Transverse colon (tissue), 4 donors: ENCODE results near the gene SLC46A1. TPM values are rescaled to one million over a fixed set of nuclear protein-coding genes. Genes with fewer than 3 reads are reported as not detected.

Experiments used
- DNase-seq: peaks from one replicate; pipeline ENCODE4 v3.0.0-alpha.2; 2019
- H3K27ac ChIP-seq, 4 donors: fragments of 200-600 bp; sonication (generic); 2 replicates each; pipeline ENCODE4 v1.5.1; 2016 to 2018; ENCODE audit warnings: inconsistent platforms in 4 of 4
- H3K27me3 ChIP-seq: fragments of 200-600 bp; sonication (generic); 2 replicates; pipeline ENCODE4 v1.5.1; 2017; ENCODE audit warnings: inconsistent platforms
- H3K36me3 ChIP-seq, 4 donors: fragments of 200-600 bp; sonication (generic); 2 replicates each; pipeline ENCODE4 v1.5.1; 2017 to 2019; ENCODE audit warnings: inconsistent platforms in 4 of 4
- H3K4me1 ChIP-seq, 4 donors: fragments of 200-600 bp; sonication (generic); 2 replicates each; pipeline ENCODE4 v1.5.1; 2017 to 2020; ENCODE audit warnings: inconsistent platforms in 4 of 4
- H3K4me3 ChIP-seq, 4 donors: fragments of 200-600 bp; sonication (generic); 1 replicate in 1 of 4; 2 replicates in 3 of 4; pipeline versions ENCODE4 v1.5.1 to v1.6.1; 2017 to 2019; ENCODE audit warnings: inconsistent platforms in 4 of 4
- H3K9me3 ChIP-seq, 2 donors: fragments of 200-600 bp; sonication (generic); 2 replicates each; pipeline ENCODE4 v1.5.1; 2017 to 2019; ENCODE audit warnings: inconsistent platforms in 2 of 2
- CTCF ChIP-seq, 5 experiments: fragments of 200-600 bp in 3 of 5; fragments of 450-650 bp in 2 of 5; sonication (generic) in 3 of 5; IDR thresholded peaks; 1 replicate in 2 of 5; 2 replicates in 3 of 5; pipeline ENCODE4 v1.5.1; 2016 to 2017; ENCODE audit warnings: antibody characterized with exemption in 5 of 5, inconsistent platforms in 3 of 5, mild to moderate bottlenecking in 2 of 5, moderate library complexity in 1 of 5
- EP300 ChIP-seq: sonication (generic); formaldehyde crosslinking; IDR thresholded peaks from one replicate; pipeline ENCODE4 v1.6.1; 2017; ENCODE audit warnings: antibody characterized with exemption, low read depth
- POLR2A ChIP-seq: fragments of 450-650 bp; IDR thresholded peaks from one replicate; pipeline ENCODE4 v1.6.1; 2016; ENCODE audit warnings: antibody characterized with exemption, mild to moderate bottlenecking, moderate library complexity
- POLR2AphosphoS5 ChIP-seq, 3 donors: sonication (generic); formaldehyde crosslinking; IDR thresholded peaks; one replicate each; pipeline ENCODE4 v1.6.1; 2016; ENCODE audit warnings: antibody characterized with exemption in 3 of 3
- WGBS, 2 donors: methylation state at CpG; one replicate each; pipeline ENCODE4 v1.1.5; 2018; ENCODE audit warnings: low coverage in 1 of 2; 5-methylcytosine and 5-hydroxymethylcytosine counted together
- in situ Hi-C, 4 donors: fragments of 200-750 bp; cut with MboI; loops; one replicate each; pipeline versions ENCODE4 v1.15.0 to v1.15.1; 2017; ENCODE audit warnings: low sequenced_read_pairs in 3 of 4, low pct_ligation_motif_present in 1 of 4, low pct_unique_long_range_greater_than_20kb in 1 of 4
- intact Hi-C: fragments of 100-400 bp; cut with DNase I; formaldehyde crosslinking; loops from one replicate; pipeline ENCODE4 v1.15.1; 2023; ENCODE audit warnings: low total_unique reads
- total RNA-seq, 4 donors: library from RNA; depleted of rRNA; stranded (reverse); fragments of >200 nt; gene quantifications; one replicate each; pipeline ENCODE4 v1.1.0, GENCODE V29; 2016

Gene SLC46A1
- total RNA-seq, 4 donors from 2014 or later, result 7.5 to 15.9 (median 11.0) TPM

GRCh38 chr17:28391401-28391800 lies 14.6 kb downstream of the SLC46A1 start:
- Histone ChIP-seq H3K27me3 (no peaks in the 10 kb centered on the region), H3K4me3 (no peak overlapping the region), H3K36me3 (peaks cover 0 to 28% (median 8%) of the 10 kb centered on the region in 4 donors), H3K27ac (no peak overlapping the region), H3K4me1 (no peaks in the 10 kb centered on the region), H3K9me3 (no peaks in the 10 kb centered on the region)
- no peak for TF ChIP-seq POLR2A
- TF ChIP-seq POLR2AphosphoS5 (IDR thresholded peaks at IDR 0.05), result no peak
- in situ Hi-C loops, result no loop called here
- 83 to 94% methylated on average over 1 to 2 of the region's 2 CpGs for WGBS, 2 donors
- intact Hi-C loops, result no loop called here
- no peak for DNase-seq

- Histone ChIP-seq H3K27me3 (no peaks in the 10 kb centered on the region), H3K9me3 (no peaks in the 10 kb centered on the region), H3K36me3 (peaks cover 0 to 28% (median 8%) of the 10 kb centered on the region in 4 donors), H3K4me1 (no peaks in the 10 kb centered on the region), H3K4me3 (no peak overlapping the region), H3K27ac (no peak overlapping the region)
- DNase-seq, result no peak
- TF ChIP-seq EP300 (no peak), POLR2AphosphoS5 (IDR thresholded peaks at IDR 0.05) (no peak), CTCF (IDR thresholded peaks at IDR 0.05) (no peak), POLR2A (no peak)
- in situ Hi-C loops (no loop called here), intact Hi-C loops (no loop called here)
- 96% methylated on average over 1 of the region's 1 CpG; no CpG with 5 or more reads in 1 of the 2 donors for WGBS, 2 donors
Observed at GRCh38 chr17:28390984-28391383, 15.0 kb downstream of the SLC46A1 start.

- 96 to 100% methylated on average over 2 of the region's 2 CpGs for WGBS, 2 donors
- Histone ChIP-seq H3K4me3 (no peak overlapping the region), H3K4me1 (peaks cover 0 to under 1% (median 0%) of the 10 kb centered on the region in 4 donors), H3K36me3 (peaks cover 0 to 28% (median 8%) of the 10 kb centered on the region in 4 donors), H3K27me3 (no peaks in the 10 kb centered on the region), H3K9me3 (no peaks in the 10 kb centered on the region), H3K27ac (no peak overlapping the region)
- TF ChIP-seq POLR2AphosphoS5 (IDR thresholded peaks at IDR 0.05), result no peak
- TF ChIP-seq CTCF (IDR thresholded peaks at IDR 0.05), result no peak
- TF ChIP-seq POLR2A, result no peak
- no peak for TF ChIP-seq EP300
- intact Hi-C loops (no loop called here), in situ Hi-C loops (no loop called here)
- no peak for DNase-seq
Observed at GRCh38 chr17:28390563-28390962, 15.4 kb downstream of the SLC46A1 start.

- DNase-seq, result no peak
- 62 to 97% methylated on average over 1 of the region's 1 CpG for WGBS, 2 donors
- Histone ChIP-seq H3K9me3 (no peaks in the 10 kb centered on the region), H3K27ac (no peak overlapping the region), H3K4me1 (peaks cover 0 to 5% (median 2%) of the 10 kb centered on the region in 4 donors), H3K36me3 (peaks cover 0 to 28% (median 8%) of the 10 kb centered on the region in 4 donors), H3K4me3 (no peak overlapping the region), H3K27me3 (no peaks in the 10 kb centered on the region)
- intact Hi-C loops (no loop called here), in situ Hi-C loops (no loop called here)
- TF ChIP-seq CTCF (IDR thresholded peaks at IDR 0.05) (no peak), EP300 (no peak), POLR2AphosphoS5 (IDR thresholded peaks at IDR 0.05) (no peak), POLR2A (no peak)
Observed at GRCh38 chr17:28390141-28390540, 15.9 kb downstream of the SLC46A1 start.

- H3K9me3 ChIP-seq, result no peaks in the 10 kb centered on the region
- peaks cover 0 to 13% (median 5%) of the 10 kb centered on the region in 4 donors for H3K4me1 ChIP-seq
- in situ Hi-C loops, result no loop called here
- intact Hi-C loops, result loop anchor here (5.0 kb wide), 1 partner anchor 1864 kb away; no protein-coding TSS in a partner anchor
- H3K36me3 ChIP-seq, result peaks cover 0 to 28% (median 8%) of the 10 kb centered on the region in 4 donors
- H3K27ac ChIP-seq, result no peak overlapping the region
- no peak for DNase-seq
- TF ChIP-seq POLR2AphosphoS5 (IDR thresholded peaks at IDR 0.05) (no peak), CTCF (IDR thresholded peaks at IDR 0.05) (no peak), EP300 (no peak), POLR2A (no peak)
- H3K4me3 ChIP-seq, result no peak overlapping the region
- no peaks in the 10 kb centered on the region for H3K27me3 ChIP-seq
- WGBS, 2 donors, result 95% methylated on average over 10 of the region's 11 CpGs; no CpG with 5 or more reads in 1 of the 2 donors
Observed at GRCh38 chr17:28388106-28388505, 17.9 kb downstream of the SLC46A1 start.
